Measurements from ENCODE around the gene CORIN.
A peak's percentile ranks its signal among the peaks of the same experiment; 100 is the strongest.

CORIN gene

GRCh38 chr4:47819178-47819577, 18.7 kb downstream of the CORIN start:
- no peaks in the 10 kb centered on the region for H3K36me3 Mint-ChIP-seq (ENCODE audit: low read depth)
- H3K9me3 Mint-ChIP-seq: no peaks in the 10 kb centered on the region
- H3K4me1 Mint-ChIP-seq: no peaks in the 10 kb centered on the region

DNA sequence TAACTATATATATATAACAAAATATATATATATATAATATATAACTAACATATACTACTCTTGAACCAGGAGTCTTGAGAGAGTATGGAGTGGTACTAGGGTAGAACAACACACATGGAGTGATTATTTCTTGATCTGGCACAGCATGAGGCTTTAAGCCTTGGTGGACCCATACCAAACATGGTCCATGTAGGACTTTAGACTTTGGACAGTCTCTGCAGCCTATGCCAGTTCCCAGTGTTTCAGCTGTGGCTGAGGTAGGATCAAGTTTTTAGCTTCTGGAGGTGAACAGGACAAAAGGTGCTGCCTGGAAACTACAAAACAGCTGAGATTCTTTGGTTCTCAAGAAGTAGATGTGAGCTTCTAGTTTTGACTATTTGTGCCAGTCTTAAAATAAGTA, 20.6 kb downstream of the CORIN start:
- H3K9me3 Mint-ChIP-seq: no peaks in the 10 kb centered on the region
- no peaks in the 10 kb centered on the region for H3K27me3 Mint-ChIP-seq (ENCODE audit: low read depth)
- H3K4me3 Mint-ChIP-seq: no peak overlapping the region
- no peaks in the 10 kb centered on the region for H3K36me3 Mint-ChIP-seq (ENCODE audit: low read depth)
- H3K27ac Mint-ChIP-seq: no peak overlapping the region
- H3K4me1 Mint-ChIP-seq: no peaks in the 10 kb centered on the region
- TF ChIP-seq CTCF (IDR thresholded peaks at IDR 0.05; ENCODE audit: unreplicated experiment in 3 of 3): no peak

More at GRCh38 chr4:47819178-47819577, 18.7 kb downstream of the CORIN start:
- Mint-ChIP-seq H3K27ac (no peak overlapping the region), H3K27me3 (ENCODE audit: low read depth) (no peaks in the 10 kb centered on the region), H3K4me3 (no peak overlapping the region)
- no peak for TF ChIP-seq CTCF (IDR thresholded peaks at IDR 0.05; ENCODE audit: unreplicated experiment in 3 of 3)

- Mint-ChIP-seq H3K27me3 (ENCODE audit: low read depth) (no peaks in the 10 kb centered on the region), H3K36me3 (ENCODE audit: low read depth) (no peaks in the 10 kb centered on the region), H3K4me1 (no peaks in the 10 kb centered on the region), H3K27ac (peak overlapping the region in 1 of 3 experiments; percentile 84), H3K9me3 (no peaks in the 10 kb centered on the region), H3K4me3 (no peak overlapping the region)
- no peak for TF ChIP-seq CTCF (IDR thresholded peaks at IDR 0.05; ENCODE audit: unreplicated experiment in 3 of 3)
Observed at GRCh38 chr4:47816748-47817147, 21.1 kb downstream of the CORIN start.

DNA sequence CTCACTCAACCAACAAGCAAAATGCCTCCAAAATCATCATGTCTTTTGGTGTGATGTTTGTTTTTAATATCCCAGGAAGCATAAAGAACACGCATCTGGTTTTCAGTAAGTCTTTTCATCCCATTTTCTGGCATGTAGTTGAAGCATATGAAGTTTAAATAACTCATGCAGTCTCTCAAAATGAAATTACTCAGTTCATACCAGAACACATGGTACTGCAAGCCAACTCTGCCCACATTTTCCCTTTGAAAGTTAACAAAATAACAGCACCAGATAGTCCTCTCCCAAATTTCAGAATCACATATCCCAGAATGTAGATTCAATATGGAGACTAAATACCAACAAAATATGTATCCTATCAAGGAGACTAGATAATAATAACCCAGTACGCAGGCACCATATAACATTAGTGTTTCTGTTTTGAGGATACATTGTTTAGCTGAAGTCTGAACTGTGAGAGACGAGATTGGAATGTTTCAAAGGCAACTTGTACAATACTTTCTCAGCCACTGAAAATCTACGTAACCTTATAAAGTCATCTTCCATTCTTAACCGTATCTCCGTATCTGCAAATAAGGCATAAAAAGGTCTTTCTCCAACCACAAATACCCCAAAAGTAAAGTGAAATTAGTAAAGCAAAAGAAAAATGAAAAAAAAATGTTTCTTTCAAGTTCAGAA, 23.1 kb downstream of the CORIN start:
- no peaks in the 10 kb centered on the region for H3K4me1 Mint-ChIP-seq
- H3K9me3 Mint-ChIP-seq: no peaks in the 10 kb centered on the region
- no peak for TF ChIP-seq CTCF (IDR thresholded peaks at IDR 0.05; ENCODE audit: unreplicated experiment in 3 of 3)
- no peak overlapping the region for H3K4me3 Mint-ChIP-seq
- H3K27ac Mint-ChIP-seq: peak overlapping the region in 1 of 3 experiments; percentile 34
- H3K27me3 Mint-ChIP-seq (ENCODE audit: low read depth): no peaks in the 10 kb centered on the region
- no peaks in the 10 kb centered on the region for H3K36me3 Mint-ChIP-seq (ENCODE audit: low read depth)

DNA sequence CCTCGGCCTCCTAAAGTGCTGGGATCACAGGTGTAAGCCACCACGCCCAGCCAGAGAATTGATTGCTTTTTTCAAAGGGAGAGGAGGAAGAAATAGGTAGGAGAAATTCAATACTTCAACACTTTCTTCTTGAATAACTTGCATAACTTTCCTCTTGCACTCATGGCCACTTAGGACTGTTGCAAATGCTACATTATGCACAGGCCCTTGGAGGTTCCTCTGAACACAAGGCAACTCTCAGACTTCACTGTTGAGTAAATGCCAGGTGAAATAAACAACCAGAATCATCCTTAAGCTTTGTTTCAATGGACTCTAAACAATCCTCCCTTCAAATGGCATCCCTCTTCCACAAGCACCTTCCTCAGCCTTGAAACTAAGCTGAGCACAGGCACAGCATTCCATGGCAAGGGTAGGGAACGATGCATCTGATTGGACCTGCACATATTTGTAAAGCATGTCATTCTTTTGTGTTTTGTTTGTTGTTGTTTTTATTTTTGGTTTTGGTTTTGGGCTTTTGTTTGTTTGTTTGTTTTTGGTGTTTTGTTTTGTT, 28.1 kb downstream of the CORIN start:
- H3K36me3 Mint-ChIP-seq (ENCODE audit: low read depth): no peaks in the 10 kb centered on the region
- no peak overlapping the region for H3K27ac Mint-ChIP-seq
- H3K27me3 Mint-ChIP-seq (ENCODE audit: low read depth): no peaks in the 10 kb centered on the region
- no peak overlapping the region for H3K4me3 Mint-ChIP-seq
- no peak for TF ChIP-seq CTCF (IDR thresholded peaks at IDR 0.05; ENCODE audit: unreplicated experiment in 3 of 3)
- no peaks in the 10 kb centered on the region for H3K4me1 Mint-ChIP-seq
- no peaks in the 10 kb centered on the region for H3K9me3 Mint-ChIP-seq

DNA sequence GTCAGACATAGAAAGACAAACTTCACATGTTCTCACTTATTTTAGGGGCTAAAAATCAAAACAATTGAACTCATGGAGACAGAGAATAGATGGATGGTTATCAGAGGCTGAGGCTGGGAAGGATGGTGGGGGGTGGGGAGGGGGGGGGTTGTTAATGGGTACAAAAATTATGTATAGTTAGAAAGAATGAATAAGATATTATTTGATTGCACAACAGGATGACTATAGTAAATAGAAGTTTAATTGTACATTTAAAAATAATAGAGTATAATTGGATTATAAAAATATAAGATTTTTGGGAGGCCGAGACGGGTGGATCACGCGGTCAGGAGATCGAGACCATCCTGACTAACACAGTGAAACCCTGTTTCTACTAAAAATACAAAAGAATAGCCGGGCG, 33.3 kb downstream of the CORIN start:
- TF ChIP-seq CTCF (IDR thresholded peaks at IDR 0.05; ENCODE audit: unreplicated experiment in 3 of 3): no peak
- Mint-ChIP-seq H3K27me3 (ENCODE audit: low read depth) (no peaks in the 10 kb centered on the region), H3K36me3 (ENCODE audit: low read depth) (no peaks in the 10 kb centered on the region), H3K27ac (no peak overlapping the region), H3K9me3 (peaks cover 3% of the 10 kb centered on the region), H3K4me1 (no peaks in the 10 kb centered on the region), H3K4me3 (no peak overlapping the region)

Measured in nephron (organoid).